Osteocyte (in vitro differentiated cells): ENCODE measurements around the gene TBC1D5. TPM values are rescaled to one million over a fixed set of nuclear protein-coding genes. Genes with fewer than 3 reads are reported as not detected.

Experiments
- DNase-seq: peaks from one replicate; pipeline ENCODE4 v3.0.0; 2021; ENCODE audit warnings: mixed read lengths; ENCODE audit not compliant: unreplicated experiment; ENCODE audit errors: extremely low spot score
- H3K27ac Mint-ChIP-seq: one replicate; pipeline ENCODE4 v1.8.0; 2021; ENCODE audit warnings: mild to moderate bottlenecking, mixed read lengths; ENCODE audit not compliant: unreplicated experiment
- H3K27me3 Mint-ChIP-seq: one replicate; pipeline ENCODE4 v1.8.0; 2021; ENCODE audit warnings: mixed read lengths; ENCODE audit not compliant: unreplicated experiment
- H3K36me3 Mint-ChIP-seq: one replicate; pipeline ENCODE4 v1.8.0; 2021; ENCODE audit warnings: mixed read lengths; ENCODE audit not compliant: unreplicated experiment
- H3K4me1 Mint-ChIP-seq: one replicate; pipeline ENCODE4 v1.8.0; 2021; ENCODE audit warnings: mixed read lengths; ENCODE audit not compliant: unreplicated experiment
- H3K4me3 Mint-ChIP-seq: one replicate; pipeline ENCODE4 v1.8.0; 2021; ENCODE audit warnings: mild to moderate bottlenecking, moderate library complexity, mixed read lengths; ENCODE audit not compliant: unreplicated experiment
- H3K9me3 Mint-ChIP-seq: one replicate; pipeline ENCODE4 v1.8.0; 2021; ENCODE audit warnings: mixed read lengths; ENCODE audit not compliant: unreplicated experiment
- total RNA-seq: library from RNA; stranded (reverse); gene quantifications from 2 replicates; pipeline ENCODE4 v1.2.1, GENCODE V29; 2021
- TF ChIP-seq, protein P1 (sequence below): fragments of 200-600 bp; sonication (generic); IDR thresholded peaks from 2 replicates; pipeline ENCODE4 v1.5.0; 2021; ENCODE audit warnings: antibody characterized with exemption, mild to moderate bottlenecking, moderate library complexity

The TBC1D5 gene
- total RNA-seq, 1 donor from 2014 or later, result 69.2 TPM

DNA sequence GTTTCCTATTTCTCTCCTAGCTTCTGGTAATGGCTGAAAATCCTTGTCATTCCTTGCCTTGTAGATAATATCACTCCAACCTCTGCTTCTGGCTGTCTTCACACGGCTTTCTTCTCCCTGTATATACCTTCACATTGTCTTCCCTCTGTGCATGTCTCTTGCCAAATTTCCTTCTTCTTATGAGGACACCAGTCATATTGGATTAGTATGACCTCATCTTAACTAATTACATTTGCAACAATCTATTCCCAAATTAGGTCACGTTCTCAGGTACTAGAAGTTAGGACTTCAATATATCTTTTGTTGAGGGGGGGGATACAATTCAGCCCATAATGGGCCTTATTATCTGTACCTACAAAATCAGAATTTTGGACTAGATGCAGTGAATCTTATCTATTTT lies 440.3 kb downstream of the TBC1D5 start:
- TF ChIP-seq, protein P1, sequence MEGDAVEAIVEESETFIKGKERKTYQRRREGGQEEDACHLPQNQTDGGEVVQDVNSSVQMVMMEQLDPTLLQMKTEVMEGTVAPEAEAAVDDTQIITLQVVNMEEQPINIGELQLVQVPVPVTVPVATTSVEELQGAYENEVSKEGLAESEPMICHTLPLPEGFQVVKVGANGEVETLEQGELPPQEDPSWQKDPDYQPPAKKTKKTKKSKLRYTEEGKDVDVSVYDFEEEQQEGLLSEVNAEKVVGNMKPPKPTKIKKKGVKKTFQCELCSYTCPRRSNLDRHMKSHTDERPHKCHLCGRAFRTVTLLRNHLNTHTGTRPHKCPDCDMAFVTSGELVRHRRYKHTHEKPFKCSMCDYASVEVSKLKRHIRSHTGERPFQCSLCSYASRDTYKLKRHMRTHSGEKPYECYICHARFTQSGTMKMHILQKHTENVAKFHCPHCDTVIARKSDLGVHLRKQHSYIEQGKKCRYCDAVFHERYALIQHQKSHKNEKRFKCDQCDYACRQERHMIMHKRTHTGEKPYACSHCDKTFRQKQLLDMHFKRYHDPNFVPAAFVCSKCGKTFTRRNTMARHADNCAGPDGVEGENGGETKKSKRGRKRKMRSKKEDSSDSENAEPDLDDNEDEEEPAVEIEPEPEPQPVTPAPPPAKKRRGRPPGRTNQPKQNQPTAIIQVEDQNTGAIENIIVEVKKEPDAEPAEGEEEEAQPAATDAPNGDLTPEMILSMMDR, result no peak
- no peak for DNase-seq
- no peak overlapping the region for H3K27ac Mint-ChIP-seq
- H3K36me3 Mint-ChIP-seq, result peaks cover 6% of the 10 kb centered on the region
- H3K4me3 Mint-ChIP-seq, result no peak overlapping the region
- no peaks in the 10 kb centered on the region for H3K27me3 Mint-ChIP-seq
- no peaks in the 10 kb centered on the region for H3K4me1 Mint-ChIP-seq
- no peaks in the 10 kb centered on the region for H3K9me3 Mint-ChIP-seq

DNA sequence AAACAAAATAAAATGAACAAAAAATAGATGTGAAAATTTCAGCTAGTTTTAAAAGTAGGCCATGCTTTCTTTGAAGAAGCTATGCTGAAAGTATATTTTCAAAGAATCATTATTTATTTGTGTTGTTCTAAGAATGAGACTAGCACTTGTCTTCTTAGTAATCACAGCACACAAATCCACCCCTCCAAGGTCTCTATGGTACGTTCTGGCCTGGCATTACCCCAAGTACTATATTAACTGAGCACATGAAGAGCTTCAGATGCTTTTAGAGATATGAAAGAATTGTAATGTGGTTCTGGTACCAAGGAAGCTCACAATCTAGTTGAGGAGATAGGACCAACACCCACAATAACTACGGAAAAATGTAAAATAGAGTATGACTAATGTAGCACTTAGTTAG lies 441.2 kb downstream of the TBC1D5 start:
- TF ChIP-seq, protein P1, result no peak
- Mint-ChIP-seq H3K36me3 (peaks cover 10% of the 10 kb centered on the region), H3K9me3 (no peaks in the 10 kb centered on the region), H3K4me1 (peaks cover 2% of the 10 kb centered on the region), H3K27me3 (no peaks in the 10 kb centered on the region), H3K27ac (no peak overlapping the region), H3K4me3 (no peak overlapping the region)
- DNase-seq, result no peak

DNA sequence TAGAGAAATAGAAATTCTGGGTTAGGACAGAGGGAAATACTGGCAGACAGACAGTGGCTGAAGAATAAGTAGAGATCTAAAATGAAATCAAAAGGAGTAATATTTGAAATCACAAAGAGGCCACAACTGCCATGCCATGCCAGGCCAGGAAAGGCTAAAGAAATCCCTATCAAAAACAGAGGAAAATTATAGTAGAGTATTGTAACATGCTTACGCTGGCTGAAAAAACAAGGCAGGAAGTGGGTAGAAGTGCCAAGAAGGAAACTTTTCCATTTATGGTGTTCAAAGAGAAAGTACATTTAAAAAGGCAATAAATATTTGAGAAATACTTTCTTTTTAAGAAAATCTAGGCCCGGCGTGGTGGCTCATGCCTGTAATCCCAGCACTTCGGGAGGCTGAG lies 442.0 kb downstream of the TBC1D5 start:
- no peak overlapping the region for H3K27ac Mint-ChIP-seq
- no peaks in the 10 kb centered on the region for H3K9me3 Mint-ChIP-seq
- no peaks in the 10 kb centered on the region for H3K27me3 Mint-ChIP-seq
- H3K4me1 Mint-ChIP-seq, result peaks cover 2% of the 10 kb centered on the region
- DNase-seq, result no peak
- peaks cover 6% of the 10 kb centered on the region for H3K36me3 Mint-ChIP-seq
- no peak overlapping the region for H3K4me3 Mint-ChIP-seq
- TF ChIP-seq, protein P1, result no peak

DNA sequence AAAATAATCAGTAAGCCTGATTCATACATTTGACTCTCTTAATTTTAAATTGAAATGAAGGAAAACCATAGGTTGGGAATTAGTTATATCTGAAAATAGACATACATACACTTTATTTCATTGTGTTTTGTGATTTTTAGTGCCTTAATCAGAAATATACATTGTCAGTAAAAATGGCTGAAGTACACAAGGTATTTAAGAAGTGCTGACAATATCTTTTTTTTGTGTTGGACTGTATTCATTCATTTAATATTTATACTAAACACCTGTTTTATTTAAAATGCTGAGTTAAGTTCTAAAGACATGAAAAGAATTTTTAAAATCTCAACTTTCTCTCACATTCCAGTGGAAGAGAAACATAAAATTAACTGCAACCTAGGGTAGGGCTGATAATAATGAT lies 444.4 kb downstream of the TBC1D5 start:
- peaks cover 6% of the 10 kb centered on the region for H3K36me3 Mint-ChIP-seq
- peaks cover 2% of the 10 kb centered on the region for H3K4me1 Mint-ChIP-seq
- no peak overlapping the region for H3K4me3 Mint-ChIP-seq
- no peaks in the 10 kb centered on the region for H3K9me3 Mint-ChIP-seq
- no peak overlapping the region for H3K27ac Mint-ChIP-seq
- TF ChIP-seq, protein P1, result no peak
- no peaks in the 10 kb centered on the region for H3K27me3 Mint-ChIP-seq
- no peak for DNase-seq

DNA sequence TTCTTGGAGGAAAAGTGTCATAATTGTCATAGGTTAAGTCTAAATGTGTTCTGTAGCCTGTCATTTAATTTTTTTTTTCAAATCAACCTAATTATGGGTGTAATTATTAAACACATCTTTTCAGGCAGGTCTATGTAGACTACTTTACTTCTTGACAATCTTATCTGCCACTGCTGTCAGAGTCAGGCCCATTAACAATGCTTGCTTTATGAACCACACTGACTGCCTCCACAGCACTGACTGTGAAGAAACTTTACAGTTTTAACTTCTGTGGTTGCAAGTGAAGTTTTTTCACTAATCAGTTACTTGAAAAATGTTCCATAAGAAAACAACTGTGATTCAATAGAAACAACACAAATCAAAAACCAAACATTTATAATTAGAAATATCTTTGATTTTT lies 449.9 kb downstream of the TBC1D5 start:
- no peak overlapping the region for H3K4me3 Mint-ChIP-seq
- no peaks in the 10 kb centered on the region for H3K9me3 Mint-ChIP-seq
- H3K27me3 Mint-ChIP-seq, result no peaks in the 10 kb centered on the region
- no peak overlapping the region for H3K27ac Mint-ChIP-seq
- H3K36me3 Mint-ChIP-seq, result peaks cover 12% of the 10 kb centered on the region
- peaks cover 2% of the 10 kb centered on the region for H3K4me1 Mint-ChIP-seq
- DNase-seq, result no peak
- TF ChIP-seq, protein P1, result no peak
